A673 (cell line): Measurements from ENCODE around the gene IGLL5. TPM values are rescaled to one million over a fixed set of nuclear protein-coding genes. Genes with fewer than 3 reads are reported as not detected.

Experiments used
- BruUV-seq: library from RNA; stranded (reverse); fragments of 400-500 nt; replicated peaks from 2 replicates; lab custom pipeline; 2021; lab: Mats Ljungman, UMichigan
- CTCF ChIA-PET: fragments of 300-600 bp; sonication (Branson Sonifier 250); formaldehyde crosslinking; loops from one replicate; lab custom pipeline; 2022; ENCODE audit warnings: antibody characterized with exemption; lab: Charles Lee
- POLR2A ChIA-PET: fragments of 300-600 bp; sonication (Branson Sonifier 250); formaldehyde crosslinking; loops from one replicate; lab custom pipeline; 2022; ENCODE audit warnings: antibody characterized with exemption; ENCODE audit not compliant: low non-redundant PET; lab: Charles Lee
- DNase-seq: peaks from one replicate; pipeline ENCODE4 v3.0.0-alpha.2; 2015; ENCODE audit warnings: low spot score
- H3K27ac ChIP-seq: fragments of 200-600 bp; sonication (generic); 2 replicates; pipeline ENCODE4 v1.5.1; 2016; ENCODE audit warnings: mixed run types, low read depth, mild to moderate bottlenecking, mixed read lengths, antibody characterized with exemption, low read length; ENCODE audit not compliant: poor library complexity, severe bottlenecking
- H3K27me3 ChIP-seq: fragments of 200-600 bp; sonication (generic); replicated peaks from 2 replicates; pipeline ENCODE4 v1.6.1; 2017; ENCODE audit warnings: mixed run types, low read depth, mild to moderate bottlenecking, mixed read lengths, antibody characterized with exemption, low read length; ENCODE audit not compliant: insufficient read depth, poor library complexity
- H3K36me3 ChIP-seq: fragments of 200-600 bp; sonication (generic); 2 replicates; pipeline ENCODE4 v1.6.1; 2016; ENCODE audit warnings: mixed run types, mild to moderate bottlenecking, mixed read lengths, antibody characterized with exemption, low read length; ENCODE audit not compliant: insufficient read depth, poor library complexity, severe bottlenecking
- H3K4me1 ChIP-seq: fragments of 200-600 bp; sonication (generic); 2 replicates; pipeline ENCODE4 v1.6.1; 2017; ENCODE audit warnings: mixed run types, mild to moderate bottlenecking, mixed read lengths, antibody characterized with exemption, low read length; ENCODE audit not compliant: insufficient read depth, poor library complexity, severe bottlenecking
- H3K4me3 ChIP-seq: fragments of 200-600 bp; sonication (generic); 2 replicates; pipeline ENCODE4 v1.5.1; 2016; ENCODE audit warnings: low read depth, mixed run types, mild to moderate bottlenecking, mixed read lengths, low read length; ENCODE audit not compliant: poor library complexity, severe bottlenecking
- H3K9me3 ChIP-seq: fragments of 200-600 bp; sonication (generic); 2 replicates; pipeline ENCODE4 v1.6.1; 2016; ENCODE audit warnings: mixed run types, low read depth, mild to moderate bottlenecking, mixed read lengths, antibody characterized with exemption, low read length; ENCODE audit not compliant: poor library complexity, severe bottlenecking
- EZH2 ChIP-seq: fragments of 200-600 bp; sonication (generic); IDR thresholded peaks from 2 replicates; pipeline ENCODE4 v1.6.1; 2017; ENCODE audit warnings: borderline replicate concordance, low read depth, mild to moderate bottlenecking, mixed read lengths, antibody characterized with exemption, low read length; ENCODE audit not compliant: poor library complexity, severe bottlenecking
- intact Hi-C: fragments of 100-400 bp; cut with micrococcal nuclease; formaldehyde crosslinking; loops from one replicate; pipeline ENCODE4 v1.10.0; 2022; ENCODE audit not compliant: unreplicated experiment
- total RNA-seq: library from RNA; stranded (reverse); gene quantifications from 2 replicates; pipeline ENCODE4 v1.2.3, GENCODE V29; 2021
- TF ChIP-seq, protein P1 (sequence below): fragments of 300-800, 200-600 bp; sonication (generic); conservative IDR thresholded peaks from 2 replicates; pipeline ENCODE4 v1.5.1; 2017; ENCODE audit warnings: low read depth, mild to moderate bottlenecking, antibody characterized with exemption, low read length, moderate library complexity, mixed read lengths

IGLL5 gene
- total RNA-seq, 1 experiment from 2014 or later = not detected

DNA sequence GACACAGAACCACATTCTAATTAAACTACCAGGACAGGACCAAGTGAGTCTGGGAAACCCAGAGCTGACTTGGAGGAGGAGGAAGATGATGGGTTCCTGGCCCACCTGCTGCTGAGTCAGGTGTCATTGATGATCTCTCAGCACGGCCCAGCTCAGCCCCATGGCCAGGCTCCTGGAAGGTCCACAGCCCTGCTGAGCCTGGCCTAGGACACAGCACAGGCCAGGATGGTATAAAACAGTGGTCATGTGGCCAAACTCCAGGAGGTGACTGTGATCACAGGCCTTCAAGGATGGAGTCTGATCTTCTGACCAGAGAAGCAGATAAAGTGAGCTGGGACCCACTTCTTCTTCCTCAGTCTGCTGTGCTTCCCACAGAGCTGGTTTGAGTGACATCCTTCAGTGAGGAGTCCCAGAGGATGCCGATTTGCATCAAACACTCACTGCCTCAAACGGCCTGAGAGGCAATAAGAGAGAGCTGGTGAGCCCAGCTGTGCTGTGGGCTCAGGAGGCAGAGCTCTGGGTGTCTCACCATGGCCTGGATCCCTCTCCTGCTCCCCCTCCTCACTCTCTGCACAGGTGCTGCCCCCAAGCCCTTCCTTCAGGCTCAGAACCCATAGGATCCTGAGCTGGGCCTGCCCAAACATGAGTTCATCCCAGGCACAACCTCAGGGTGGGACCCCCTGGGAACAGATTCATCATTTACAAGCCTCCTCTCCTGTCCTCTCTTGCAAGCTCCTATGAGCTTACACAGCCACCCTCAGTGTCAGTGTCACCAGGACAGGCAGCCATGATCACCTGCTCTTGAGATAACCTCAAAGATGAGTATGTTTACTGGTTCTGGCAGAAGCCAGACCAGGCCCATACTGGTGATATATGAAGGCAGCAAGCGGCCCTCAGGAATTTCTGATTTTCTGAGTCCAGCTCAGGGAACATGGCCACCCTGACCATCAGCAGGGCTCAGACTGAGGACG lies 37.7 kb upstream of the IGLL5 start:
- POLR2A ChIA-PET = no interaction called here
- TF ChIP-seq EZH2 = no peak
- TF ChIP-seq, protein P1, sequence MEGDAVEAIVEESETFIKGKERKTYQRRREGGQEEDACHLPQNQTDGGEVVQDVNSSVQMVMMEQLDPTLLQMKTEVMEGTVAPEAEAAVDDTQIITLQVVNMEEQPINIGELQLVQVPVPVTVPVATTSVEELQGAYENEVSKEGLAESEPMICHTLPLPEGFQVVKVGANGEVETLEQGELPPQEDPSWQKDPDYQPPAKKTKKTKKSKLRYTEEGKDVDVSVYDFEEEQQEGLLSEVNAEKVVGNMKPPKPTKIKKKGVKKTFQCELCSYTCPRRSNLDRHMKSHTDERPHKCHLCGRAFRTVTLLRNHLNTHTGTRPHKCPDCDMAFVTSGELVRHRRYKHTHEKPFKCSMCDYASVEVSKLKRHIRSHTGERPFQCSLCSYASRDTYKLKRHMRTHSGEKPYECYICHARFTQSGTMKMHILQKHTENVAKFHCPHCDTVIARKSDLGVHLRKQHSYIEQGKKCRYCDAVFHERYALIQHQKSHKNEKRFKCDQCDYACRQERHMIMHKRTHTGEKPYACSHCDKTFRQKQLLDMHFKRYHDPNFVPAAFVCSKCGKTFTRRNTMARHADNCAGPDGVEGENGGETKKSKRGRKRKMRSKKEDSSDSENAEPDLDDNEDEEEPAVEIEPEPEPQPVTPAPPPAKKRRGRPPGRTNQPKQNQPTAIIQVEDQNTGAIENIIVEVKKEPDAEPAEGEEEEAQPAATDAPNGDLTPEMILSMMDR = no peak
- Histone ChIP-seq H3K36me3 (no peaks in the 10 kb centered on the region), H3K27me3 (peaks cover 58% of the 10 kb centered on the region), H3K27ac (no peak overlapping the region), H3K4me1 (no peaks in the 10 kb centered on the region), H3K4me3 (no peak overlapping the region), H3K9me3 (no peaks in the 10 kb centered on the region)
- DNase-seq = no peak
- CTCF ChIA-PET = interaction anchor here (1.0 kb wide), 3 partner anchors 27 to 108 kb away, joined by 3 to 4 read pairs (median 3); no protein-coding TSS in a partner anchor
- no TSS peak for BruUV-seq
- intact Hi-C loops = loop anchor here (5.0 to 10.0 kb wide), 2 partner anchors 107 to 275 kb away; no protein-coding TSS in a partner anchor

DNA sequence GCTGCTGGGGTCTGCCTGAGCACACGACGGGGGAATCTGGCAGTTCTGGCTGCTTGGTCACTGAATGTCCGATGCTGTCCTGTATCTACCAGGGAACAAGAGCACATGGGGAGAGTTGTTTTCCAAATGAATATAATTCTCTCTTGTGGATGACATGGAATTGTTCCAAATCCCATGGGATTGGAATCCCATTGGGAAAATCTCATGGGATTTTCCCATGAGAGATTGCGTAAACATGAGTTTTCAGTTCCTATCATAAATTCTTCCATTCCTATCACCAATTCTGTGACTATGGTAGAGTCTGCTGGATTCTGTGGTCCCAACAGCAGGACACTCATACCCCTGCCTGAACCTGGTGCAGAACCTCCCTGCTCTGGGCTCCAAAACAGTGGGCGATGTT lies 35.6 kb upstream of the IGLL5 start:
- no peak for TF ChIP-seq EZH2
- TF ChIP-seq, protein P1 = no peak
- H3K27me3 ChIP-seq = peaks cover 38% of the 10 kb centered on the region
- ChIA-PET CTCF (no interaction called here), POLR2A (no interaction called here)
- no TSS peak for BruUV-seq
- intact Hi-C loops = loop anchor here (10.0 kb wide), 1 partner anchor 273 kb away; no protein-coding TSS in a partner anchor
- H3K4me3 ChIP-seq = no peak overlapping the region
- H3K9me3 ChIP-seq = no peaks in the 10 kb centered on the region
- H3K36me3 ChIP-seq = no peaks in the 10 kb centered on the region
- DNase-seq = no peak
- H3K4me1 ChIP-seq = no peaks in the 10 kb centered on the region
- no peak overlapping the region for H3K27ac ChIP-seq

DNA sequence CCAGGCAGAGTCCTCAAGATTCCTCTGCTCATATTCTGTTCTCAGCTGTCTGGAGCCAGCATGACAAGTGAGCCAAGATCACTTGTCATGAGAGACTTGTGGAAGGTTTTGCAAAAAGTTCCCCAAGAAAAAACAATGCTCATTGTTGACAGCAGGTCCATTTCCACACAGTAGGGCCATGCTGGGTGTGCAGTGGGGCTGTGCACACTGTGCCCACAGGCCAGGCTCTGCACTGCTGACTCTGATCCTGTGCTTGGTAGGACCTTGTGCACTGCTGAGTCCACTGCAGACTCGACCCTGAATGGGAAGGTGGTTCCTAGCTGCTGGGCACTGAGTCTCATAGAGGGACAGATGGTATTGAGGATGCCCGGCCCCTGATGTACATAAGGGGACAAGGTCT lies 33.9 kb upstream of the IGLL5 start:
- CTCF ChIA-PET = no interaction called here
- POLR2A ChIA-PET = no interaction called here
- no peaks in the 10 kb centered on the region for H3K36me3 ChIP-seq
- H3K27me3 ChIP-seq = peaks cover 25% of the 10 kb centered on the region
- intact Hi-C loops = loop anchor here (10.0 kb wide), 1 partner anchor 271 kb away; no protein-coding TSS in a partner anchor
- H3K9me3 ChIP-seq = no peaks in the 10 kb centered on the region
- TF ChIP-seq, protein P1 = no peak
- TF ChIP-seq EZH2 = no peak
- no peak for DNase-seq
- no TSS peak for BruUV-seq
- no peaks in the 10 kb centered on the region for H3K4me1 ChIP-seq
- H3K4me3 ChIP-seq = no peak overlapping the region
- H3K27ac ChIP-seq = no peak overlapping the region
